HG03575 (cell line): Measurements from ENCODE around the gene SRCIN1.
"Not testable (repeated sequence)": the region's sequence is repeated elsewhere in the genome, so short reads cannot be mapped to it uniquely, and the experiment has no call there.

ENCODE experiments used
- ATAC-seq: cut with Tn5 transposase; IDR thresholded peaks from one replicate; pipeline ENCODE4 v1.9.1; 2021; ENCODE audit not compliant: unreplicated experiment, insufficient number of reproducible peaks, low FRiP score; ENCODE audit errors: extremely low read depth

SRCIN1 gene

DNA sequence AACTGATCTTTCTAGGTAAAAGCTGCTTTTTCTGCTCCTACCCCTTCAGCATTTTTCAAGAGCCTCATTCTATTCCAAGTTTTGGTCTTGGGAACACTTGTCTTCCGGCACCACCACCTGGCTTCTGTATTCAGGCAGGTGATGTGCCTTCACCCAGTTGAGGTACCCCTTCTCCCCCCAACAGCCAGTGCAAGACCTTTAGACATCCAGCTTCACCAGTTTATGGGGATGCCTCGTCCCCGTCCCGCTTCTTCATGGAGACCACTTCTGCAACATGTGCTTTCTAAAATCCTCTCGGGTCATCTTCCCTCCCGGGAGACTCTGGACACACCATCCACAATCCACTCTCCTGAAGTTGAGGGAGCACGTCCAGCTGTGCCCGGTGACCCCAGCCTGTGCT, 69.9 kb downstream of the SRCIN1 start:
- ATAC-seq = no peak

GRCh38 chr17:38534498-38534885, 71.3 kb downstream of the SRCIN1 start:
- ATAC-seq = no peak

- ATAC-seq = no peak
Measured at GRCh38 chr17:38533866-38534497, 71.8 kb downstream of the SRCIN1 start.

DNA sequence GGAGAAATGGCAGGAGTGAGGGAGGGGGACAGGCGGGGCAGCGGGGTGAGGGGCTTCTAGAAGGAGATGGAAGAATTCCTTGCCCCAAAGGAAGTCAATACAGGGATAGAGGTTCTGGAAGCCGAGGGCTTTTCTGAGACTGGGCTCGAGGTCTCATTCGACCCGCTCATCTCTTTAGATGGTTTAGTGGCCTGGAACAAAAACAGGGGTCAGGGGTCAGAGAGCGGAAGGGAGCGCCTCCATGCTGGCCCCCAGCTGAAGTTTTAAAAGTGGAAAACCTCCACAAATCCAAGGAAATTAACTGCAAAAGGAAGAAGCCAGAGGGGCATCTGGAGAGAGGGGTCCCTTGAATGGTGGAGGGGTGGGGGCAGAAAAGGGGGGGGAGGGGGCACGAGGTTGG, 72.5 kb downstream of the SRCIN1 start:
- ATAC-seq = no peak

- no peak for ATAC-seq
Measured at GRCh38 chr17:38532451-38532850, 73.3 kb downstream of the SRCIN1 start.

DNA sequence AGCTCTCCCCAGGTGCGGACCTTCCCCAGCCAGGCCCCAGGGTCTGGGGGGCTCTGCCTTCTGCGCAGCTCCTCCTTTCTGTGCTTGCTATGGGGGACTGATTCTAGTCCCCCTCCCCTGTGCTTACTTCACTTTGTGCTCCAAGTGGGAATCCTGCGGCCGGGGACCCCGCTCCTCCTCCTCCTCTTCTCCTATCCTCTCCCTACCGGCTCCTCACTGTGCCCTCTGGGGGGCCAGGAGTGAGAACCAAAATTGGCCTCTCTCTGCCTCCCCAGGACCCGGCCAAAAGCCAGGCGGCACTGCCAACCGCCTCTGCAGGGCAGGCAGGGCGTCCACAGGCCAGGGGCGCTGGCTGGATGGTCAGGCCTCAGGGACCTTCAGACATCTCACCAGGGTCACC, 74.0 kb downstream of the SRCIN1 start:
- not testable (repeated sequence) for ATAC-seq

GRCh38 chr17:38530856-38531255, 74.9 kb downstream of the SRCIN1 start:
- ATAC-seq = not testable (repeated sequence)

DNA sequence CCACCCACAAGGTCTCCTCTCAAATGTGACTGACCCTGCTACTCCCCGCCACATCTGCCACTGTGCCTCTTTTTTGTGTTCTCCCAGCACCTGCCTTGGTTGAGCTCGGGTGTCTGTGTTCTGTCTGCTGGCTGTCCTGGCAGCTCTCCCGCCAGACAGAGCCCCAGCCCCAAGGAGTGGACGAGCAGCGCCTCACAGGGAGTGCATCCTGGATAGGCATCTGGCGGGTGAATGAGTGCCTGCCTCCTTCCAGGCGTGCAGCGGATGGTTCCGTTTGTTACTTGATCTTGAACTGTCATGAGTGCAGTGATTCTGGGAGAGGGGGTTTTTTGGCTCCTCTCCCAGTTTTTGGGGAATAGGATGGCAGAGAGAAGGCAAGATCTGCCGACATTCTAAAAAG, 77.6 kb downstream of the SRCIN1 start:
- ATAC-seq = not testable (repeated sequence)

GRCh38 chr17:38526526-38526925, 79.2 kb downstream of the SRCIN1 start:
- not testable (repeated sequence) for ATAC-seq

DNA sequence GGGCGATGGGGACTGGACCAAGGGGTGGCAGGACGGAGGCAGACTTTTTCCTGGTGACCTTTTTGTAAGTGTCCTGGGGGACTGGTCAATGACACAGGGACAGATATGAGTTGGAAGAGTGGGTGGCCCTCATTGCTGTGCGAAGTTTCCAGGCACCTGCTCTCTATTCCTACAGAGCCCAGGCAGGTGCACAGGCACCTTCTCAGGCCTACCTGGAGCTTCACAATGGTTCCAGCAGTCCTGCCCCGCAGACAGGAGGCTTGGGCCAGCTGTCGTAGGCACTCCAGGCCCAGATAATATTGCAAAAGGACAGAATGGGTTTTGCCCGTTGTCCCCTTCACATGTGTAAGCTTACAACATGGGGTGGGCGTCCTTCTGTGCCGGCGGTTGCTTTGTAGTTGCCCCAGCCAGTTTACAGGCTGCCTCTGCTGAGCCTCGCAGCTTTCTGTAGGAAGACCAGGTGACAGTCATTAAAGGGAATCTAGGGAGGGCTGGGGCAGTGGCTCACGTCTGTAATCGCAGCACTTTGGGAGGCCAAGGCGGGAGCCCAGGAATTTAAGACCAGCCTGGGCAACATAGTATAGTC, 93.2 kb downstream of the SRCIN1 start:
- ATAC-seq = no peak

DNA sequence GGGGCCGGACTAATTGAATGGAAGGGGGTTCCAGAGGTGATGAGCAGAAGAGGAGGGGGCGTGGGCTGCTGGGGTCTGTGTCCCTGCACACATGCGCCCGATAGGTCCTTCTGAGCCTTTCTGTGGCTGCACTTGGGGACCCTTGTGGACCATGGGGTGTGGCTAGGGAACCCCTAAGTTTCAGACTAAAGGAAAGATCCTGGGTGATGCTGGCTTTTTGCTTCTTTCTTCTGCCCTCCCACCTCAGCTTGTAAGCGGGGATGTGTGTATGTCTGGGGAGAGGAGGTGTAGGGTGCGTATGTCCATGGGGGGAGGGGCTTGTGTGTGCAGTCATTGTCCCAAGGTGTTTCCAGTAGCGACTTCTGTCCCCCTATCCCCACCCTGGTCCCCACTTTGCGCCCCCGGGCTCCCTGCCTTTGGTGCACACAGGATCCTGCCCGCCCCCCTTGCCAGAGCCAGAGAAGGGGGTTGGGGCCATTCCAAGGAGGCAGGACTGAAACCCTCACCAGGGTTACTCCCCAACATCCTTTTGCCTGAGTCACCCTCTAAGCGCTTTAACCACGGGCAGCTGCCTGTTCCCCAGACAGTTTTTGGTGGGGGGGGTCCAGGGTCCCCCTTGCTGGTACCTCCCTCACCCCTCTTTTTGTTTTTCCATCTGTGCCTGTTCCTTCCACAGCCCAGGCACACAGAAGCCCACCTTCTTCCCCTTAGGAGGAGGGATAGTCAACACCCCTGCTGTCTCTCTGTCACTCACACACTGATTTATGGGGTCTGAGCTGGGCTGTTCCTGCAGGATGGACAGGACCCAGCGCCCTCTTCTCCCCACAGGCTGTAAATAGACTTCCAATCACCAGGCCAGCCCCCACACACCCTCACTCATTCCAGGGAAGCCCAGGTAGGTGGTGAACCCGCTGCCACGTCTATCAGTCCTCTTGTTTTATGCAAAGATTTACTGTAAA, 94.3 kb downstream of the SRCIN1 start:
- no peak for ATAC-seq

- ATAC-seq = no peak
Measured at GRCh38 chr17:38510421-38511149, 95.2 kb downstream of the SRCIN1 start.

DNA sequence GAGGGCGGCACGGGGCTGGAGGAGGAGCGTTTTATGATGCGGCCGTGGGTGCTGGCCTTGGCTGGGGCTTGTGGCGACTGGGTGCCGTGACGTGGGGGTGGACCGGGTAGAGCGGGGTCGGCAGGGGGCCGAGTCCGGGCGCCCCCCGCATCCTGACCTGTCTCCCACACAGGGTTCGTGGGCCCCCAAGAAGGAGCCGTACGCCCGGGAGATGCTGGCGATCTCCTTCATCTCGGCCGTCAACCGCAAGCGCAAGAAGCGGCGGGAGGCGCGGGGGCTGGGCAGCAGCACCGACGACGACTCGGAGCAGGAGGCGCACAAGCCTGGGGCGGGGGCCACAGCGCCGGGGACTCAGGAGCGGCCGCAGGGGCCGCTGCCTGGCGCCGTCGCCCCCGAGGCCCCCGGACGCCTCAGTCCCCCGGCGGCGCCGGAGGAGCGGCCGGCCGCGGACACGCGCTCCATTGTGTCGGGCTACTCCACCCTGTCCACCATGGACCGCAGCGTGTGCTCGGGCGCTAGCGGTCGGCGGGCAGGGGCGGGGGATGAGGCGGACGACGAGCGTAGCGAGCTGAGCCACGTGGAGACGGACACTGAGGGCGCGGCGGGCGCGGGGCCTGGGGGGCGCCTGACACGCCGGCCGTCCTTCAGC, 95.9 kb downstream of the SRCIN1 start:
- ATAC-seq = no peak

DNA sequence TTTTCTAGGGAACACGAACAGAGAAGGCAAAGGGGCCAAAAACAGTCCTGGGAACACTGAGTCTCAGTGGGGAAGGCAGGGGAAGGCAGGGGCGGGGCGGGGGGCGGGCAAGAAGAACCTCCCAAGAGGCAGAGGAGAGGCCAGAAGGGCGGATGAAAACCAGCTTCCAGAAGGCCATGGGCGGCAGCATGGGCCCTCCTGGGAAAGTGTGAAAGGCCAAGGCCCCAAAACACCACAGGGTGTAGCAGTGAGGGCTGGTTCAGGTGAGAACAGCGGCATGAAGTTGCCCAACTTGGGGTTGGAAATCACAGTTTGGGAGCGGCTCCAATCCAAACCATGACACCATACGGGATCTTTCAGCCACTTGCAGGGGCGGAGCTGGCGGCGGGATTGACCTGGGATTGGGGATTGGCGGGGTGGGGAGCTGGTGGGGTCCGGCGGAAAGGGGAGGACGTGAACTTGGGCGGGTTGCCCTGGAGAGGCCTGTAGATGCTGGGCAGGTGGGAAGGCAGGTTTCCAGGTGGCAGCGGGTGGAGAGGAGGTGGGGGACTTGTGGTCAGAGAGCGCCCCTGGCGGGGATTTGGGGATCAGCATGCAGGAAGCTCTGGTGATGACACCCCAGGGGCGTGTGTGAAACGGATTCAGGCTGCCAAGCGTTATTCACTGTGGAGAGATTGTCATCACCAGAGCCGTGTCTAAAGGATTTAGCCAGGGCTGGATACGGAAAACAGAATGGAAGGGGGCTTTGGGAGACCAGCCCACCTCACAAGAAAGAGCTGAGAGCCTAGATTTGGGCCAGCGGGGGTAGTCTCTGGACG, 96.6 kb downstream of the SRCIN1 start:
- no peak for ATAC-seq

DNA sequence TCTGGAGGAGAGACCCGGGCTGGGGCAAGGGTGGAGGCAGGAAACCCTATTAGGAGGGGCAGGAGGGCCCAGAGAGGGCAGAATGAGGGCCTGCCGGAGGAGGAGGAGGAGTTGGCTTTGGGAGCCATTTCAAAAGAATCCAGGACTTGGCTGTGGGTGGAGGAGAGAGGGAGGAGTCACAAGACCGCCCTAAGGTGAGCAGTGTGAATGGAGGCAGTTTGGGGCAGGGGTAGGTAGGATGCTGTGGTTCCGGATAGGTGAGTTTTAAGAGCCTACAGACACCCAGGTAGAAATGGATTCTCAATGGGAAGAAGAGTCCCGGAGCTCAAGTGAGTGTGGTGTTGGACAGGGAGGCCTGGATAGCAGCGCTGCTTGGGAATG, 97.2 kb downstream of the SRCIN1 start:
- ATAC-seq = no peak

- no peak for ATAC-seq
Measured at GRCh38 chr17:38507921-38508569, 97.7 kb downstream of the SRCIN1 start.

- ATAC-seq = no peak
Measured at GRCh38 chr17:38507436-38507835, 98.3 kb downstream of the SRCIN1 start.

- ATAC-seq = no peak
Measured at GRCh38 chr17:38504216-38504615, 101.5 kb downstream of the SRCIN1 start.
